ENCODE measurements around the gene CNTNAP5.

The CNTNAP5 gene

GRCh38 chr2:124159166-124159565 lies 134.1 kb downstream of the CNTNAP5 start:
- in situ Hi-C loops (cut with HindIII; ENCODE audit: low pct_ligation_motif_present, low sequenced_read_pairs) = no loop called here

GRCh38 chr2:124161542-124161941 lies 136.5 kb downstream of the CNTNAP5 start:
- Histone ChIP-seq H3K4me3 (ENCODE audit: low read depth, low read length) (no peak overlapping the region), H3K27ac (no peak overlapping the region), H3K27me3 (replicated peaks) (no peaks in the 10 kb centered on the region), H3K36me3 (replicated peaks) (no peaks in the 10 kb centered on the region)
- no peak for DNase-seq
- in situ Hi-C loops (cut with HindIII; ENCODE audit: low pct_ligation_motif_present, low sequenced_read_pairs) = no loop called here
- no peak for TF ChIP-seq CTCF (IDR thresholded peaks at IDR 0.05; ENCODE audit: low read depth, low read length, missing control alignments)

More at GRCh38 chr2:124159166-124159565, 134.1 kb downstream of the CNTNAP5 start:
- H3K27me3 ChIP-seq (replicated peaks) = no peaks in the 10 kb centered on the region
- DNase-seq = no peak
- H3K4me3 ChIP-seq (ENCODE audit: low read depth, low read length) = no peak overlapping the region
- no peak overlapping the region for H3K27ac ChIP-seq
- no peaks in the 10 kb centered on the region for H3K36me3 ChIP-seq (replicated peaks)
- no peak for TF ChIP-seq CTCF (IDR thresholded peaks at IDR 0.05; ENCODE audit: low read depth, low read length, missing control alignments)

- TF ChIP-seq CTCF (IDR thresholded peaks at IDR 0.05; ENCODE audit: low read depth, low read length, missing control alignments) = no peak
- no peak for DNase-seq
- Histone ChIP-seq H3K27me3 (replicated peaks) (no peaks in the 10 kb centered on the region), H3K36me3 (replicated peaks) (no peaks in the 10 kb centered on the region), H3K4me3 (ENCODE audit: low read depth, low read length) (no peak overlapping the region), H3K27ac (no peak overlapping the region)
- in situ Hi-C loops (cut with HindIII; ENCODE audit: low pct_ligation_motif_present, low sequenced_read_pairs) = no loop called here
These were observed 137.2 kb downstream of the CNTNAP5 start for GRCh38 chr2:124162256-124162655.

- in situ Hi-C loops (cut with HindIII; ENCODE audit: low pct_ligation_motif_present, low sequenced_read_pairs) = no loop called here
- Histone ChIP-seq H3K27ac (no peak overlapping the region), H3K27me3 (replicated peaks) (no peaks in the 10 kb centered on the region), H3K4me3 (ENCODE audit: low read depth, low read length) (no peak overlapping the region), H3K36me3 (replicated peaks) (no peaks in the 10 kb centered on the region)
- no peak for DNase-seq
- TF ChIP-seq CTCF (IDR thresholded peaks at IDR 0.05; ENCODE audit: low read depth, low read length, missing control alignments) = no peak
These were observed 138.8 kb downstream of the CNTNAP5 start for GRCh38 chr2:124163840-124164239.

- TF ChIP-seq CTCF (IDR thresholded peaks at IDR 0.05; ENCODE audit: low read depth, low read length, missing control alignments) = no peak
- DNase-seq = no peak
- no peak overlapping the region for H3K4me3 ChIP-seq (ENCODE audit: low read depth, low read length)
- no peaks in the 10 kb centered on the region for H3K27me3 ChIP-seq (replicated peaks)
- in situ Hi-C loops (cut with HindIII; ENCODE audit: low pct_ligation_motif_present, low sequenced_read_pairs) = no loop called here
- no peaks in the 10 kb centered on the region for H3K36me3 ChIP-seq (replicated peaks)
- no peak overlapping the region for H3K27ac ChIP-seq
These were observed 140.6 kb downstream of the CNTNAP5 start for GRCh38 chr2:124165698-124166097.

GRCh38 chr2:124171472-124172063 lies 146.5 kb downstream of the CNTNAP5 start:
- no peak for DNase-seq
- Histone ChIP-seq H3K27ac (no peak overlapping the region), H3K27me3 (replicated peaks) (no peaks in the 10 kb centered on the region), H3K36me3 (replicated peaks) (no peaks in the 10 kb centered on the region), H3K4me3 (ENCODE audit: low read depth, low read length) (no peak overlapping the region)
- in situ Hi-C loops (cut with HindIII; ENCODE audit: low pct_ligation_motif_present, low sequenced_read_pairs) = no loop called here
- TF ChIP-seq CTCF (IDR thresholded peaks at IDR 0.05; ENCODE audit: low read depth, low read length, missing control alignments) = no peak

Data from brain microvascular endothelial cell (primary cell).